ENCODE results near the gene SLF1.

SLF1 gene

DNA sequence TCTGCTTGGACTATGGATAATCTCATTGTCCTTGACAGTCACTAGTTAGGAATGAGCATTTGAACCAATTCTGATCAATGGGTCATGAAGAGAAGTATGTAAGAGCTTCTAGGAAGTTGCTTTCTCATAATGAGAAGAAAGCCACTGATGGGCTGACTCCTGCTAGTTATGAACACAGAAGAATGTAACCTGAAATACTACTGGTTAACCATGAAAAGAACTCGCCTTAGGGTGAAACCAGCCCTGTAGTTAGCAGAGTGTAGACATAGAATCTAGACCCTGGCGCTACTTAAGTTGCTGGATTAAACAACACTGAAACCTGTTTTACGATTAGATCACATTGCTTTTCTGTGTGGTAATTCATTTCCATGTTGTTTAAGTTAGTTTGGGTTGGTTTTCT lies 26.6 kb downstream of the SLF1 start:
- Histone ChIP-seq H3K36me3 (no peaks in the 10 kb centered on the region; the same call in 1 of the 2 replicates), H3K4me3 (ENCODE audit: low read depth, low read length) (no peak overlapping the region), H3K4me1 (no peaks in the 10 kb centered on the region), H3K9me3 (no peaks in the 10 kb centered on the region), H3K27me3 (no peaks in the 10 kb centered on the region)
- TF ChIP-seq, protein P1, sequence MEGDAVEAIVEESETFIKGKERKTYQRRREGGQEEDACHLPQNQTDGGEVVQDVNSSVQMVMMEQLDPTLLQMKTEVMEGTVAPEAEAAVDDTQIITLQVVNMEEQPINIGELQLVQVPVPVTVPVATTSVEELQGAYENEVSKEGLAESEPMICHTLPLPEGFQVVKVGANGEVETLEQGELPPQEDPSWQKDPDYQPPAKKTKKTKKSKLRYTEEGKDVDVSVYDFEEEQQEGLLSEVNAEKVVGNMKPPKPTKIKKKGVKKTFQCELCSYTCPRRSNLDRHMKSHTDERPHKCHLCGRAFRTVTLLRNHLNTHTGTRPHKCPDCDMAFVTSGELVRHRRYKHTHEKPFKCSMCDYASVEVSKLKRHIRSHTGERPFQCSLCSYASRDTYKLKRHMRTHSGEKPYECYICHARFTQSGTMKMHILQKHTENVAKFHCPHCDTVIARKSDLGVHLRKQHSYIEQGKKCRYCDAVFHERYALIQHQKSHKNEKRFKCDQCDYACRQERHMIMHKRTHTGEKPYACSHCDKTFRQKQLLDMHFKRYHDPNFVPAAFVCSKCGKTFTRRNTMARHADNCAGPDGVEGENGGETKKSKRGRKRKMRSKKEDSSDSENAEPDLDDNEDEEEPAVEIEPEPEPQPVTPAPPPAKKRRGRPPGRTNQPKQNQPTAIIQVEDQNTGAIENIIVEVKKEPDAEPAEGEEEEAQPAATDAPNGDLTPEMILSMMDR (IDR thresholded peaks at IDR 0.05; ENCODE audit: low read depth, low read length), result no peak
- no peak for DNase-seq

DNA sequence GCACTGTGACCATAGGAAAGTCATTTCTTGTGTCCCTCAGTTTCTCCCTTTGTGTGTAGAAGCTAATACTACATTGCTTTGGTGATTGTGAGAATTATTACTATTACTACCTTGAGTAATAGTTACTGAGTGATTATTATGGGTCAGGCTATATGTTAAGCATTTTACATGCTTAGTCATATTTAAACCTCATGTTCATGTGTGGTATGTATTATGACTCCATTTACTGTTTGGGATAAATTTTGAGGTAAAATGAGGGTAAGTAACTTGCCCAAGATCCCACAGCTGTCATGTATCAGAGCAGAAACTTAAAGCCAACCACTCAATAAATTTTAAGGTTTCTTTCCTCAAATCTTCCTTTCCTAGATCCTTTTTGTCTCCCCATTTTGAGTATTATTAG lies 28.3 kb downstream of the SLF1 start:
- TF ChIP-seq, protein P1 (IDR thresholded peaks at IDR 0.05; ENCODE audit: low read depth, low read length), result no peak
- peaks cover 8% of the 10 kb centered on the region for H3K36me3 ChIP-seq

DNA sequence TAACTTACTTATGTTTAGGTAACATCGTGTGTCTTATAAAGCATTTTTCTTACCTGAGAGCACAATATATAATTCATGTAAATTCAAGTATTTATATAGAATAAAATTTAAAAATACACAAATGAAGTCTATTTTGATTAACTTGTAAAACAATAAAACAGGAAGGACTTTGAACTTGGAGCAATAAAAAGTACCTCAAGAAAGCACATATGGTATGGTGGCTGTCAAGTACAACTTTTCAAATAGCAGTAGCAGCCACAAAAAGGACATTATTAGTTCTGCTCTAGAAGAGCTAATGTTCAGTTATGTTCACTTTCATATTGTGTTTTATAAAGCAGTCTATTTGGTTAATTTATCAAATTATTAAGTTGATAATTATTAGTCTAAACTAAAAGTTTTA lies 31.4 kb downstream of the SLF1 start:
- Histone ChIP-seq H3K36me3 (peaks cover 13% of the 10 kb centered on the region), H3K4me3 (ENCODE audit: low read depth, low read length) (no peak overlapping the region), H3K27me3 (no peaks in the 10 kb centered on the region), H3K4me1 (no peaks in the 10 kb centered on the region), H3K9me3 (no peaks in the 10 kb centered on the region)
- no peak for DNase-seq
- TF ChIP-seq, protein P1 (IDR thresholded peaks at IDR 0.05; ENCODE audit: low read depth, low read length), result no peak

More for the DNA sequence above, 28.3 kb downstream of the SLF1 start:
- no peak for DNase-seq
- Histone ChIP-seq H3K9me3 (no peaks in the 10 kb centered on the region), H3K4me1 (no peaks in the 10 kb centered on the region), H3K27me3 (no peaks in the 10 kb centered on the region), H3K4me3 (ENCODE audit: low read depth, low read length) (no peak overlapping the region)

DNA sequence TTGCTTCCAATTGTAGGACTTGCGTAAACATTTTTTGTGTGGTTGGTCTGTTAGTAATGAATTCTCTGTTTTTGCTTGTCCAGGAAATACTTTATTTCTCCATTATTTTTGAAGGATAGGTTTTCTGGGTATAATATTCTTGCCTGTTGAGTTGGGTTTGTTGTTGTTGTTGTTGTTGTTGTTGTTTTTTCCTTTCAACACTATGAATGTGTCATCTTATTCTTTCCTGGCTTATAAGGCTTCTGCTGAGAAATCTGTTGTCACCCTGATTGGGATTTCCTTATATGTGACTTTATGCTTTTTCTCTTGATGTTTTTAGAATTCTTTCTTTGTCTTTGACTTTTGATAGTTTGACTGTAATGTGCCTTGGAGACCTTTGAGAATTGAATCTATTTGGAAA lies 39.8 kb downstream of the SLF1 start:
- H3K4me1 ChIP-seq, result no peaks in the 10 kb centered on the region
- TF ChIP-seq, protein P1 (IDR thresholded peaks at IDR 0.05; ENCODE audit: low read depth, low read length), result no peak
- H3K4me3 ChIP-seq (ENCODE audit: low read depth, low read length), result no peak overlapping the region
- no peaks in the 10 kb centered on the region for H3K27me3 ChIP-seq
- H3K9me3 ChIP-seq, result no peaks in the 10 kb centered on the region
- DNase-seq, result no peak
- H3K36me3 ChIP-seq, result peaks cover 17% of the 10 kb centered on the region

DNA sequence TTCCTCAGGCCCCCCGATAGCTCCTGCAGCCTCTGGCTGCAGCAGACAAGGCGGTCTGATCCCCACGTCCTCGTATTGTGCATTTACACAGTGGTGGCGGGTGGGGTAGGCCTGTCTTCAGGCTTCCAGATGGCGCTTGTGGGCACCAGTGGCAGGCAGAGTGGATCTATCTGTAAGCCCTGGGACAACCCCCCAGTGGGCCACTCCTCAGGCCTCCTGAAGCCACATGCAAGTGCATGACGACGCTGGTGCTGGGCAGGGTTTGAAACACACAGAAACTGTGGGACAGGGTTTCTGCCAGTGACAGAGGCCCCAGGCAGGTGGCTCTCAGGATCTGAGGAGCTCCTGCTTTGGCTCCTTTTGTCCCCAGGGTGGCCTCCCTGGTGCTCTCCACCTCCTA lies 42.0 kb downstream of the SLF1 start:
- Histone ChIP-seq H3K27me3 (no peaks in the 10 kb centered on the region), H3K4me3 (ENCODE audit: low read depth, low read length) (no peak overlapping the region), H3K9me3 (no peaks in the 10 kb centered on the region), H3K4me1 (no peaks in the 10 kb centered on the region), H3K36me3 (peaks cover 15% of the 10 kb centered on the region)
- DNase-seq, result no peak
- TF ChIP-seq, protein P1 (IDR thresholded peaks at IDR 0.05; ENCODE audit: low read depth, low read length), result no peak

DNA sequence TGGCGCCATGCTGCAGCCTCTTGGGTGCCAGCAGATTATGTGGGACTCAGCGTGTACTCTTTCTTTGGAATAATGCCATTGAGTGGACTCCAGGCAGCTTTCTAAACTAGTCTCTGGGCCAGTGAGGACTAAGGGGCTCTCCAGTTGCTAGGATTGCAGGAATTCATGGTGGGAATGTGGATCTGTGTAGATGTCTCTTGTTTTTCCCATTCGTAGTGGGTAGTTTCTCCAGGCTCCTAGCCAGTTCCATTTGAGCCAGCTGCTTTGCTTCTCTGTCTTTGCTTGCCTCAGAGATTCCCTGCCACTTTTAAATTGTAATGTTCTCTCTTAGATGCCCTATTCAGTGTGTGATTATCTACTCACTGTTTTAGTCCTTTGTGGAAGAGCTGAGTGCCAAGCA lies 42.6 kb downstream of the SLF1 start:
- peaks cover 14% of the 10 kb centered on the region for H3K36me3 ChIP-seq
- TF ChIP-seq, protein P1 (IDR thresholded peaks at IDR 0.05; ENCODE audit: low read depth, low read length), result no peak

More for the DNA sequence above, 42.6 kb downstream of the SLF1 start:
- Histone ChIP-seq H3K4me1 (no peaks in the 10 kb centered on the region), H3K27me3 (no peaks in the 10 kb centered on the region), H3K4me3 (ENCODE audit: low read depth, low read length) (no peak overlapping the region), H3K9me3 (no peaks in the 10 kb centered on the region)
- DNase-seq, result no peak
